Neural cell (in vitro differentiated cells): ENCODE data around the gene RBM39. TPM values are rescaled to one million over a fixed set of nuclear protein-coding genes. Genes with fewer than 3 reads are reported as not detected.
"Not testable (repeated sequence)": the region's sequence is repeated elsewhere in the genome, so short reads cannot be mapped to it uniquely, and the experiment has no call there.

Experiments
- H2AFZ ChIP-seq: fragments of 200-600, 300-800 bp; sonication (generic), shearing (Covaris generic); 2 replicates; pipeline ENCODE4 v1.6.0; 2014; ENCODE audit warnings: low read depth, mild to moderate bottlenecking, antibody characterized with exemption, low read length, moderate library complexity
- H3F3A ChIP-seq: fragments of 200-600 bp; shearing (Covaris generic); 2 replicates; pipeline ENCODE4 v1.6.1; 2016; ENCODE audit warnings: mild to moderate bottlenecking, moderate library complexity, mixed read lengths, antibody characterized with exemption, low read length; ENCODE audit not compliant: insufficient read depth, poor library complexity, severe bottlenecking
- H3K27ac ChIP-seq: fragments of 200-600, 300-800 bp; sonication (generic), shearing (Covaris generic); 2 replicates; pipeline ENCODE4 v1.5.1; 2014; ENCODE audit warnings: mild to moderate bottlenecking, low read length, moderate library complexity
- H3K27me3 ChIP-seq: fragments of 300-800, 200-600 bp; sonication (generic), shearing (Covaris generic); 2 replicates; pipeline ENCODE4 v1.6.0; 2014; ENCODE audit warnings: mild to moderate bottlenecking, low read depth, low read length, moderate library complexity; ENCODE audit not compliant: insufficient read depth
- H3K36me3 ChIP-seq: fragments of 300-800, 200-600 bp; sonication (generic), shearing (Covaris generic); 2 replicates; pipeline ENCODE4 v1.5.1; 2014; ENCODE audit warnings: mild to moderate bottlenecking, antibody characterized with exemption, low read length, moderate library complexity; ENCODE audit not compliant: insufficient read depth
- H3K4me2 ChIP-seq: fragments of 300-800, 200-600 bp; sonication (generic), shearing (Covaris generic); 2 replicates; pipeline ENCODE4 v1.6.0; 2014; ENCODE audit warnings: mild to moderate bottlenecking, low read length
- H3K4me3 ChIP-seq: fragments of 300-800, 200-600 bp; sonication (generic), shearing (Covaris generic); 2 replicates; pipeline ENCODE4 v1.5.1; 2014; ENCODE audit warnings: mild to moderate bottlenecking, low read length, moderate library complexity
- H3K79me2 ChIP-seq: fragments of 200-600 bp; shearing (Covaris generic); replicated peaks from 2 replicates; pipeline ENCODE4 v1.6.0; 2014; ENCODE audit warnings: mild to moderate bottlenecking, low read length, moderate library complexity; ENCODE audit not compliant: insufficient read depth
- H3K9ac ChIP-seq: fragments of 300-800, 200-600 bp; sonication (generic), shearing (Covaris generic); 2 replicates; pipeline ENCODE4 v1.6.1; 2016; ENCODE audit warnings: mild to moderate bottlenecking, low read length, mixed read lengths
- H3K9me2 ChIP-seq: fragments of 200-600 bp; shearing (Covaris generic); 2 replicates; pipeline ENCODE4 v1.6.1; 2016; ENCODE audit warnings: mild to moderate bottlenecking, low read length, mixed read lengths; ENCODE audit not compliant: insufficient read depth
- H3K9me3 ChIP-seq: fragments of 200-600, 300-800 bp; sonication (generic), shearing (Covaris generic); 2 replicates; pipeline ENCODE4 v1.6.1; 2016; ENCODE audit warnings: mild to moderate bottlenecking, mixed run types, low read length, moderate library complexity, mixed read lengths
- H4K20me1 ChIP-seq: fragments of 200-600 bp; shearing (Covaris generic); 2 replicates; pipeline ENCODE4 v1.6.1; 2016; ENCODE audit warnings: mild to moderate bottlenecking, mixed run types; ENCODE audit not compliant: insufficient read depth
- CTCF ChIP-seq: fragments of 450-650 bp; IDR thresholded peaks from 2 replicates; pipeline ENCODE4 v1.5.1; 2014; ENCODE audit warnings: antibody characterized with exemption, mild to moderate bottlenecking, moderate library complexity; ENCODE audit not compliant: poor library complexity, severe bottlenecking
- EP300 ChIP-seq: fragments of 450-650 bp; conservative IDR thresholded peaks from 2 replicates; pipeline ENCODE4 v1.6.1; 2014; ENCODE audit warnings: antibody characterized with exemption, mild to moderate bottlenecking, moderate library complexity; ENCODE audit not compliant: poor library complexity, severe bottlenecking
- EZH2 ChIP-seq: fragments of 200-600, 300-800 bp; shearing (Covaris generic), sonication (generic); IDR thresholded peaks from 2 replicates; pipeline ENCODE4 v1.6.1; 2014; ENCODE audit warnings: antibody characterized with exemption, low read length, borderline replicate concordance, mild to moderate bottlenecking; ENCODE audit not compliant: insufficient read depth, poor library complexity, severe bottlenecking
- MXI1 ChIP-seq: fragments of 450-650 bp; conservative IDR thresholded peaks from 2 replicates; pipeline ENCODE4 v1.6.1; 2014; ENCODE audit warnings: antibody characterized with exemption, mild to moderate bottlenecking; ENCODE audit not compliant: poor library complexity, severe bottlenecking
- POLR2AphosphoS5 ChIP-seq: IDR thresholded peaks from 2 replicates; pipeline ENCODE4 v1.6.1; 2012
- RAD21 ChIP-seq: fragments of 450-650 bp; conservative IDR thresholded peaks from 2 replicates; pipeline ENCODE4 v1.6.1; 2014; ENCODE audit warnings: antibody characterized with exemption, mild to moderate bottlenecking, moderate library complexity
- REST ChIP-seq: IDR thresholded peaks from 2 replicates; pipeline ENCODE4 v1.6.1; 2012; ENCODE audit warnings: borderline replicate concordance
- SMC3 ChIP-seq: fragments of 450-650 bp; conservative IDR thresholded peaks from 2 replicates; pipeline ENCODE4 v1.6.1; 2014; ENCODE audit warnings: antibody characterized with exemption, mild to moderate bottlenecking, moderate library complexity; ENCODE audit not compliant: poor library complexity
- TAF1 ChIP-seq: IDR thresholded peaks from 2 replicates; pipeline ENCODE4 v1.6.1; 2012; ENCODE audit warnings: low read depth
- polyA plus RNA-seq: library from polyadenylated mRNA; depleted of rRNA; stranded (reverse); fragments of >200 nt; gene quantifications from 2 replicates; pipeline ENCODE4 v1.2.3, GENCODE V29; 2014

The RBM39 gene
- polyA plus RNA-seq, 1 donor from 2014 or later = 839 TPM

DNA sequence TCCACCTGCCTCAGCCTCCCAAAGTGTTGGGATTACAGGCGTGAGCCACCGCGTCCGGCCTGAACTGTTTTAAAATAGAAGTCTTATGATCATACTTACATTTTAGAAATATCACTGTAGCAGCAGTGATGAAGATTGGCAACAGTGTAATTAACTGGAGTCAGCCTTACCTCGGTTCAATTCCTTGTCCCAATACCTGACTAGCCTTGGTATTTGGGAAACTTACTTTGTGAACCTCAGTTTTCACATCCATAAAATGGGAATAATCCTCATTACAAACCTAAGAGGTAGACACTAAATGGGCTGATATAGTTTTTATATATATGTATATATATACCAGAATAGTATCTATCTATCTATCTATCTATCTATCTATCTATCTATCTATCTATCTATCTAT, 49.0 kb upstream of the RBM39 start:
- no peaks in the 10 kb centered on the region for H3K27me3 ChIP-seq
- peaks cover 10% of the 10 kb centered on the region for H3K79me2 ChIP-seq
- H3F3A ChIP-seq = no peaks in the 10 kb centered on the region
- H3K36me3 ChIP-seq = no peaks in the 10 kb centered on the region
- H3K9ac ChIP-seq = no peak overlapping the region
- no peaks in the 10 kb centered on the region for H4K20me1 ChIP-seq
- no peak overlapping the region for H3K27ac ChIP-seq
- no peak overlapping the region for H3K4me3 ChIP-seq
- H3K4me2 ChIP-seq = no peak overlapping the region
- H3K9me2 ChIP-seq = no peaks in the 10 kb centered on the region
- no peak for TF ChIP-seq EZH2
- TF ChIP-seq RAD21 = no peak
- TF ChIP-seq POLR2AphosphoS5 = no peak
- no peak for TF ChIP-seq REST
- no peak for TF ChIP-seq MXI1
- TF ChIP-seq CTCF = no peak
- TF ChIP-seq EP300 = no peak
- no peak for TF ChIP-seq TAF1
- no peak for TF ChIP-seq SMC3
- H3K9me3 ChIP-seq = no peaks in the 10 kb centered on the region
- no peak overlapping the region for H2AFZ ChIP-seq

- H3K79me2 ChIP-seq = peaks cover 20% of the 10 kb centered on the region
- no peak overlapping the region for H3K4me2 ChIP-seq
- no peaks in the 10 kb centered on the region for H4K20me1 ChIP-seq
- no peak overlapping the region for H3K9ac ChIP-seq
- no peaks in the 10 kb centered on the region for H3K36me3 ChIP-seq
- H3F3A ChIP-seq = no peaks in the 10 kb centered on the region
- no peak overlapping the region for H2AFZ ChIP-seq
- no peaks in the 10 kb centered on the region for H3K9me2 ChIP-seq
- no peak overlapping the region for H3K4me3 ChIP-seq
- H3K27me3 ChIP-seq = no peaks in the 10 kb centered on the region
- TF ChIP-seq TAF1 (no peak), POLR2AphosphoS5 (no peak), MXI1 (no peak), EZH2 (no peak), REST (no peak), EP300 (no peak), RAD21 (no peak), SMC3 (no peak), CTCF (no peak)
- H3K9me3 ChIP-seq = no peaks in the 10 kb centered on the region
- H3K27ac ChIP-seq = no peak overlapping the region
Observed at GRCh38 chr20:35788796-35789195, 46.7 kb upstream of the RBM39 start.

GRCh38 chr20:35785541-35785940, 43.5 kb upstream of the RBM39 start:
- H3K79me2 ChIP-seq = peaks cover 25% of the 10 kb centered on the region
- H3K9ac ChIP-seq, H3F3A ChIP-seq, H3K36me3 ChIP-seq, H3K27ac ChIP-seq, H4K20me1 ChIP-seq, H3K4me2 ChIP-seq, H2AFZ ChIP-seq, H3K9me2 ChIP-seq, H3K27me3 ChIP-seq, H3K4me3 ChIP-seq, H3K9me3 ChIP-seq: not testable (repeated sequence)
